Caco-2 (cell line): ENCODE measurements around the gene PRPF19. TPM values are rescaled to one million over a fixed set of nuclear protein-coding genes. Genes with fewer than 3 reads are reported as not detected.

ENCODE experiments used
- BruUV-seq: library from RNA; stranded (reverse); fragments of 400-500 nt; replicated peaks from 2 replicates; lab custom pipeline; 2021; lab: Mats Ljungman, UMichigan
- CTCF ChIA-PET: fragments of 300-600 bp; sonication (Branson Sonifier 250); formaldehyde crosslinking; loops from one replicate; lab custom pipeline; 2022; ENCODE audit warnings: antibody characterized with exemption; lab: Charles Lee
- POLR2A ChIA-PET: fragments of 300-600 bp; sonication (Branson Sonifier 250); formaldehyde crosslinking; loops from one replicate; lab custom pipeline; 2022; ENCODE audit warnings: antibody characterized with exemption; lab: Charles Lee
- DNase-seq, 2 experiments: peaks; one replicate each; pipeline versions ENCODE4 v3.0.0 to v3.0.0-alpha.2; 2020 to 2022
- H3K27me3 ChIP-seq: replicated peaks from 2 replicates; pipeline ENCODE4 v1.6.0; 2011; ENCODE audit warnings: low read length; ENCODE audit not compliant: control insufficient read depth, insufficient read depth
- H3K36me3 ChIP-seq: 2 replicates; pipeline ENCODE4 v1.5.1; 2011; ENCODE audit warnings: low read length; ENCODE audit not compliant: control insufficient read depth, insufficient read depth
- H3K4me1 ChIP-seq: fragments of 250-450 bp; sonication (Bioruptor Pico); 2 replicates; pipeline ENCODE4 v1.5.1; 2020; ENCODE audit warnings: mild to moderate bottlenecking
- H3K4me3 ChIP-seq: 2 replicates; pipeline ENCODE4 v1.5.1; 2011; ENCODE audit warnings: low read depth, mild to moderate bottlenecking, control low read depth, low read length
- H3K9me3 ChIP-seq: fragments of 250-450 bp; sonication (Bioruptor Pico); 2 replicates; pipeline ENCODE4 v1.5.1; 2020; ENCODE audit warnings: mild to moderate bottlenecking, moderate library complexity
- H3K27ac Mint-ChIP-seq: one replicate; pipeline ENCODE4 v1.8.0; 2022; ENCODE audit warnings: mixed read lengths; ENCODE audit not compliant: unreplicated experiment
- H3K27me3 Mint-ChIP-seq: one replicate; pipeline ENCODE4 v1.8.0; 2022; ENCODE audit warnings: mixed read lengths; ENCODE audit not compliant: insufficient read depth, unreplicated experiment
- H3K36me3 Mint-ChIP-seq: one replicate; pipeline ENCODE4 v1.8.0; 2022; ENCODE audit warnings: mild to moderate bottlenecking, mixed read lengths; ENCODE audit not compliant: insufficient read depth, unreplicated experiment
- H3K4me1 Mint-ChIP-seq: one replicate; pipeline ENCODE4 v1.8.0; 2022; ENCODE audit warnings: low read depth, mixed read lengths; ENCODE audit not compliant: unreplicated experiment
- H3K4me3 Mint-ChIP-seq: one replicate; pipeline ENCODE4 v1.8.0; 2022; ENCODE audit warnings: mild to moderate bottlenecking, moderate library complexity, mixed read lengths; ENCODE audit not compliant: unreplicated experiment
- H3K9me3 Mint-ChIP-seq: one replicate; pipeline ENCODE4 v1.8.0; 2022; ENCODE audit warnings: mixed read lengths; ENCODE audit not compliant: unreplicated experiment
- CTCF ChIP-seq, 2 experiments: fragments of 200-600 bp in 1 of 2; IDR thresholded peaks; 1 replicate in 1 of 2; 2 replicates in 1 of 2; pipeline versions ENCODE4 v1.5.1 to v1.8.0; 2011 to 2022; ENCODE audit warnings: antibody characterized with exemption in 1 of 2, control low read depth in 1 of 2, inconsistent platforms in 1 of 2, low read depth in 1 of 2, low read length in 1 of 2, mild to moderate bottlenecking in 1 of 2, moderate library complexity in 1 of 2; ENCODE audit not compliant: insufficient read depth in 1 of 2, severe bottlenecking in 1 of 2, unreplicated experiment in 1 of 2
- intact Hi-C: fragments of 100-400 bp; cut with micrococcal nuclease; formaldehyde crosslinking; loops from one replicate; pipeline ENCODE4 v1.10.0; 2022; ENCODE audit not compliant: unreplicated experiment
- total RNA-seq: library from RNA; stranded (reverse); gene quantifications from 2 replicates; pipeline ENCODE4 v1.2.3, GENCODE V29; 2022

The PRPF19 gene
- total RNA-seq, 1 experiment from 2014 or later, result 183 TPM

GRCh38 chr11:60932605-60933356 lies 26.4 kb upstream of the PRPF19 start:
- TF ChIP-seq CTCF (IDR thresholded peaks at IDR 0.05; ENCODE audit: insufficient read depth in 1 of 2, low read depth in 1 of 2, low read length in 1 of 2, severe bottlenecking in 1 of 2, unreplicated experiment in 1 of 2), result no peak
- no peaks in the 10 kb centered on the region for H3K9me3 ChIP-seq
- peaks cover 3% of the 10 kb centered on the region for H3K36me3 ChIP-seq
- no peaks in the 10 kb centered on the region for H3K4me1 ChIP-seq
- intact Hi-C loops, result no loop called here
- H3K4me1 Mint-ChIP-seq, result no peaks in the 10 kb centered on the region
- POLR2A ChIA-PET, result interaction anchor here (1.0 kb wide), 1 partner anchor 19 kb away, joined by 3 read pairs; the partner anchor contains the start of gene TMEM109
- H3K27ac Mint-ChIP-seq, result no peak overlapping the region
- H3K27me3 Mint-ChIP-seq, result no peaks in the 10 kb centered on the region
- H3K4me3 ChIP-seq, result no peak overlapping the region
- H3K36me3 Mint-ChIP-seq, result peaks cover 24% of the 10 kb centered on the region
- DNase-seq, result peak in 1 of 2 experiments; percentile 62
- CTCF ChIA-PET, result no interaction called here
- no peaks in the 10 kb centered on the region for H3K27me3 ChIP-seq
- H3K4me3 Mint-ChIP-seq, result no peak overlapping the region
- no peaks in the 10 kb centered on the region for H3K9me3 Mint-ChIP-seq
- no TSS peak for BruUV-seq

GRCh38 chr11:60931917-60932316 lies 25.5 kb upstream of the PRPF19 start:
- H3K36me3 Mint-ChIP-seq, result peaks cover 24% of the 10 kb centered on the region
- H3K27me3 ChIP-seq, result no peaks in the 10 kb centered on the region
- no peak overlapping the region for H3K27ac Mint-ChIP-seq
- DNase-seq, result no peak
- H3K4me1 Mint-ChIP-seq, result no peaks in the 10 kb centered on the region
- intact Hi-C loops, result no loop called here
- peaks cover 3% of the 10 kb centered on the region for H3K36me3 ChIP-seq
- no peaks in the 10 kb centered on the region for H3K9me3 ChIP-seq
- POLR2A ChIA-PET, result no interaction called here
- TF ChIP-seq CTCF (IDR thresholded peaks at IDR 0.05; ENCODE audit: insufficient read depth in 1 of 2, low read depth in 1 of 2, low read length in 1 of 2, severe bottlenecking in 1 of 2, unreplicated experiment in 1 of 2), result no peak
- CTCF ChIA-PET, result no interaction called here
- H3K4me3 Mint-ChIP-seq, result no peak overlapping the region
- H3K4me3 ChIP-seq, result no peak overlapping the region
- no TSS peak for BruUV-seq
- H3K27me3 Mint-ChIP-seq, result no peaks in the 10 kb centered on the region
- H3K4me1 ChIP-seq, result no peaks in the 10 kb centered on the region
- H3K9me3 Mint-ChIP-seq, result no peaks in the 10 kb centered on the region

GRCh38 chr11:60930394-60930793 lies 24.0 kb upstream of the PRPF19 start:
- ChIA-PET POLR2A (no interaction called here), CTCF (no interaction called here)

More at GRCh38 chr11:60930394-60930793, 24.0 kb upstream of the PRPF19 start:
- Mint-ChIP-seq H3K9me3 (no peaks in the 10 kb centered on the region), H3K27ac (no peak overlapping the region), H3K4me1 (peaks cover 8% of the 10 kb centered on the region), H3K4me3 (no peak overlapping the region), H3K36me3 (peaks cover 20% of the 10 kb centered on the region), H3K27me3 (no peaks in the 10 kb centered on the region)
- H3K27me3 ChIP-seq, result no peaks in the 10 kb centered on the region
- no peak for TF ChIP-seq CTCF (IDR thresholded peaks at IDR 0.05; ENCODE audit: insufficient read depth in 1 of 2, low read depth in 1 of 2, low read length in 1 of 2, severe bottlenecking in 1 of 2, unreplicated experiment in 1 of 2)
- H3K4me3 ChIP-seq, result no peak overlapping the region
- H3K36me3 ChIP-seq, result peaks cover 3% of the 10 kb centered on the region
- BruUV-seq, result no TSS peak
- no peak for DNase-seq
- intact Hi-C loops, result no loop called here
- peaks cover 7% of the 10 kb centered on the region for H3K4me1 ChIP-seq
- H3K9me3 ChIP-seq, result no peaks in the 10 kb centered on the region
